SK-N-SH (cell line): ENCODE results near the gene ING2.

ENCODE experiments used
- CHD2 ChIP-seq: fragments of 150-350 bp; IDR thresholded peaks from 2 replicates; pipeline ENCODE4 v1.6.1; 2018; ENCODE audit warnings: low read length; ENCODE audit not compliant: partially characterized antibody
- CTCF ChIP-seq: fragments of 200-600 bp; sonication (generic); IDR thresholded peaks from 2 replicates; pipeline ENCODE4 v1.6.1; 2017; ENCODE audit warnings: antibody characterized with exemption, mild to moderate bottlenecking, moderate library complexity
- RCOR1 ChIP-seq: fragments of 150-350 bp; IDR thresholded peaks from 2 replicates; pipeline ENCODE4 v1.6.1; 2017; ENCODE audit warnings: antibody characterized with exemption, low read length
- REST ChIP-seq: IDR thresholded peaks from 2 replicates; pipeline ENCODE4 v1.6.1; 2012; ENCODE audit warnings: mild to moderate bottlenecking, low read depth, low read length, moderate library complexity
- SIN3A ChIP-seq: IDR thresholded peaks from 2 replicates; pipeline ENCODE4 v1.6.1; 2012; ENCODE audit warnings: low read depth, mild to moderate bottlenecking, low read length, moderate library complexity, borderline replicate concordance
- TAF1 ChIP-seq: IDR thresholded peaks from 2 replicates; pipeline ENCODE4 v1.6.1; 2012; ENCODE audit warnings: low read depth, mild to moderate bottlenecking, low read length, moderate library complexity, borderline replicate concordance
- TF ChIP-seq, protein P1 (sequence below): IDR thresholded peaks from 2 replicates; pipeline ENCODE4 v1.4.0; 2012; ENCODE audit warnings: low read depth

DNA sequence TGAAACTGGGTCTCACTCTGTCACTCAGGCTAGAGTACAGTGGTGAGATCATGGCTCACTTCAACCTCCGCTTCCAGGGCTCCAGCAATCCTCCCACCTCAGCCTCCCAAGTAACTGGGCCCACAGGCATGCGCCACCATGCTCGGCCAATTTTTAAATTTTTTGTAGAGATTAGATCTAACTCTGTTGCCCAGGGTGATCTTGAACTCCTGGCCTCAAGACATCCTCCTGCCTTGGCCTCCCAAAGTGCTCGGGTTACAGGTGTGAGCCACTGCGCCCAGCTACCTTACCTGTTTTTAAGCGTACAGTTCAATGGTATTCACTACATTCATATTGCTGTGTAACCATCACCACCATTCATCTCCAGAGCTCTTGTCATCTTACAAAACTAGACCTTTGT, 41.5 kb downstream of the ING2 start:
- TF ChIP-seq CTCF (no peak), TAF1 (no peak), SIN3A (no peak), CHD2 (no peak), RCOR1 (no peak), REST (no peak)
- TF ChIP-seq, protein P1, sequence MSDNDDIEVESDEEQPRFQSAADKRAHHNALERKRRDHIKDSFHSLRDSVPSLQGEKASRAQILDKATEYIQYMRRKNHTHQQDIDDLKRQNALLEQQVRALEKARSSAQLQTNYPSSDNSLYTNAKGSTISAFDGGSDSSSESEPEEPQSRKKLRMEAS, result no peak
